HG02623 (cell line): ENCODE measurements around the gene GOLGA8M.
"Not testable (repeated sequence)": the region's sequence is repeated elsewhere in the genome, so short reads cannot be mapped to it uniquely, and the experiment has no call there.

Experiments
- ATAC-seq: cut with Tn5 transposase; IDR thresholded peaks from one replicate; pipeline ENCODE4 v1.9.1; 2021; ENCODE audit warnings: moderate library complexity; ENCODE audit not compliant: unreplicated experiment

Gene GOLGA8M

DNA sequence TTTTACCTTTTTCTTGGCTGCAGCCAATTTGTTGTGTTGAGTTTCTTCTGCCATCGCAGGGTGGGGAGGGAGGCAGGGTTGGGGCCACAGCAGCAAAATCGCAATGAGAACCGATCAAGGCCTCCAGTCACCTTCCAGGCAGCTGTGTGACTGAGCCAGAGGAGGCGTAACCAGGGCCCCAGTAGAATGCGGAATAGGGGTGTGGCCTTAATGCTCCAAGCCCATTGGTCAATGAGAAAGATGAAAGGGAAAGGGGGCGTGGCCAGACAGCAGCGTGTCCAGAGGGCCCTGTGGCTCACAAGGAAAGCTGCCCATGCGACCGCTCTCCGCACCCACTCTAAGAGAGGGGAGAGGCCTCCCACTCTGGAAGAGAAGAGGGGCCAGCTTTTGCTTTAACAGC lies at the start of gene GOLGA8M:
GOLGA8M (minus strand) TSS at position 152 of the 400 bp plus-strand sequence; CDS start at position 54, 98 bp downstream.
- ATAC-seq = not testable (repeated sequence)

- not testable (repeated sequence) for ATAC-seq
Measured at GRCh38 chr15:28742890-28743289, 30.7 kb upstream of the GOLGA8M start.

DNA sequence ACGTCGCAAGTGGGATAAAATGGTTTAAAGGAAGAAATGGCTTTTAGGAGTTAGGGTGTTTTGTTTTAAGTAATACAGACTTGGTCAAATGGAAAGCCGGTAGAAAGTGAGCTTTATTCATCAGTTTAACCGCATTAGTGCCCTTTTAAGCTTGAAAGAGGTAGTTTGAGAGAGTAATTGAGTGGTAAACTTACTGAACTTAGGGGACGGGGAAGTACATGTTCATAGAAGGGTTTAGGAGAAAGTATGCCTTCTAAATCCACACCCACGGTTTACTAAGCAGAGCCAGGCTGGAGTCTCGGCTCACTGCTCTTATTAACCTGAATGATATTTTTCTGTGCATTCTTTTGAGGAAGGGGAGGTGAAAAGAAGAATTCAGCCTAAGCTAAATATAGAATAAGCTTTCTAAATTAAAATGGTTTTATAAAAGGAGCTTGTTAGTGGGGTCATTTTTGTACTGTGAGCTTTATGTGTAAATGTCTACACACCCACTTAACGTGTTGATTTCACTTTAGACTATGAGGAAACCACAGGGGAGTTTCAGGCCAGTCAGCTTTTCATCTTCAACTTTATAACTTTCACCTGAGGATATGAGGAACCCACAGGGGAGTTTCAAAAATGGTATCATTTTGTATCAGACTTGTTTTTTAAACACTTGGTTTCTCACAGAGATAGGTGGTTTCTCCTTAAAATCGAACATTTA lies 26.5 kb upstream of the GOLGA8M start:
- not testable (repeated sequence) for ATAC-seq

DNA sequence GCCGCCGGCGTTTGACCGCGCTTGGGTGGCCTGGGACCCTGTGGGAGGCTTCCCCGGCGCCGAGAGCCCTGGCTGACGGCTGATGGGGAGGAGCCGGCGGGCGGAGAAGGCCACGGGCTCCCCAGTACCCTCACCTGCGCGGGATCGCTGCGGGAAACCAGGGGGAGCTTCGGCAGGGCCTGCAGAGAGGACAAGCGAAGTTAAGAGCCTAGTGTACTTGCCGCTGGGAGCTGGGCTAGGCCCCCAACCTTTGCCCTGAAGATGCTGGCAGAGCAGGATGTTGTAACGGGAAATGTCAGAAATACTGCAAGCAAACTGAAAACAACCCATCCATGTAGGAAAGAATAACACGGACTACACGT lies 26.0 kb upstream of the GOLGA8M start:
- ATAC-seq = not testable (repeated sequence)

DNA sequence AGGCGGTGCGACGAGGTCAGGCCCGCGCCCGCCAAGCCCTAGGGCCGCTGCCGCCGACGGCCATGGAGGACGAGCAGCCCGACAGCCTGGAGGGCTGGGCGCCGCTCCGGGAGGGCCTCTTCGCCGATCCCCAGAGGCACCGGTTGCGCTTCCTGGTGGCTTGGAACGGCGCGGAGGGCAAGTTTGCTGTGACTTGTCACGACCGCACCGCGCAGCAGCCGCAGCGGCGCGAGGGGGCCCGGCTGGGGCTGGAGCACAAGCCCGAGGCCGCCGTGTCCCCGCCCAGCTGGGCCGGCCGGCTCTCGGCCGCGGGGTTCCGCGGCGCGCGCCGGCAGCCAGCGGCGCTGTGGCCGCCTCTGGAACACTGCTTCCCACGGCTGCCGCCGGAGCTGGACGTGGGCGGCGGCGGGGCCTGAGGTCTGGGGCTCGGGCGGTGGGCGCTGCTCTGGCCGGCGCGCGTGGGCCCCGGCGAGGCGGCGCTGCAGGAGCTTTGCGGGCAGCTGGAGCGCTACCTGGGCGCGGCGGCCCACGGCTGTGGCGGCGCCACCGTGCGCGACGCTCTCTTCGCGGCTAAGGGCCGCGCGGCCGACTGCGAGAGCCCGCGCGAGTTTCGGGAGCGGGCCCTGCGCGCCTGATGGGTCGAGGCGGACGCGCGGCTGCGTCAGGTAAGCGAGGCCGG lies 25.4 kb upstream of the GOLGA8M start:
- ATAC-seq = not testable (repeated sequence)

DNA sequence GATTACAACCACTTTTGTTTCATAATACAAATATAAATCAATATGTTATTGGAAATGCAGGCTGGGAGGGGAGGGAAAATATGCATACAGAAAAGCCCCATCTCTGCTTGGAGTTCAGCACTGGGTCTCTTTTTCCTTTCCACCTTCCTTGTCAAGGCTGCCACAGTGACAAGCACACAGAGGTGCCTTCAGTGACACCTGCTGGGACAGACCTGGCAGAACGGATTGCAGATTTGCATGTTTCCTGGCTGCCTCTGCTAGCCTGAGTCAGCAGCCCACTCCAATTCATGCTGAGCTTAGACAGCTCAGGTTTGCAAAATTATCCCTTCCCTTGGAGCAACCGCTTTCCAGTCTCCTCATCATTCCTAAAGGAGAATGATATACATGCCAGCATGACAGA lies 15.8 kb upstream of the GOLGA8M start:
- not testable (repeated sequence) for ATAC-seq

DNA sequence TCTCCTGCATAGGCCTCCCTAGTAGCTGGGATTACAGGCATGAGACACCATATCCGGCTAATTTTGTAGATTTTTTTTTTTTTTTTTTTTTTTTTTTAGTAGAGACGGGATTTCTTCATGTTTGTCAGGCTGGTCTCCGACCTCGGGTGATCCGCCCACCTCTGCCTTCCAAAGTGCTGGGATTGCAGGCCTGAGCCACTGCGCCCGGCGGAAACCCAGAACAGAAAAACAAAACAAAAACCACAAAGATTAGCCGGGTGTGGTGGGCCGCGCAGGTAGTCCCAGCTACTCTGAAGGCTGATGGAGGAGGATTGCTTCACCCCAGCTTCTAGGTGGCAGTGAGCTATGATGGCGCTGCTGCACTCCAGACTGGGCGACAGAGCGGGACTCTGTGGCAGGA lies 14.8 kb upstream of the GOLGA8M start:
- not testable (repeated sequence) for ATAC-seq

DNA sequence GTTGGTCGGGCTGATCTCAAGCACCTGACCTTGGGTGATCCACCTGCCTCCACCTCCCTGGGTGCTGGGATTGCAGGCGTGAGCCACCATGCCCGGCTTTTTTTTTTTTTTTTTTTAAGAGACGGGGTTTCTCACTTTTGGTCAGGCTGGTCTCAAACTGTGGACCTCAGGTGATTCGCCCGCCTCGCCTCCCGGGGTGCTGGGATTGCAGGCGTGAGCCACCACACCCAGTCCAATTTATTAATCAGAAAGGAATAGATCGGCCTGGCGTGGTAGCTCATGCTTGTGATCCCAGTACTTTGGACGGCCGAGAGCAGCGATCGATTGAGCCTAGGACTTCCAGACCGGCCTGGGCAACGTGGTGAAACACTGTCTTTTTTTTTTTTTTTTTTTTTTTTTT lies 13.9 kb upstream of the GOLGA8M start:
- ATAC-seq = no peak

- ATAC-seq = no peak
Measured at GRCh38 chr15:28725556-28725955, 13.3 kb upstream of the GOLGA8M start.

GRCh38 chr15:28723986-28724385 lies 11.8 kb upstream of the GOLGA8M start:
- ATAC-seq = not testable (repeated sequence)

GRCh38 chr15:28719626-28720025 lies 7.4 kb upstream of the GOLGA8M start:
- ATAC-seq = not testable (repeated sequence)

DNA sequence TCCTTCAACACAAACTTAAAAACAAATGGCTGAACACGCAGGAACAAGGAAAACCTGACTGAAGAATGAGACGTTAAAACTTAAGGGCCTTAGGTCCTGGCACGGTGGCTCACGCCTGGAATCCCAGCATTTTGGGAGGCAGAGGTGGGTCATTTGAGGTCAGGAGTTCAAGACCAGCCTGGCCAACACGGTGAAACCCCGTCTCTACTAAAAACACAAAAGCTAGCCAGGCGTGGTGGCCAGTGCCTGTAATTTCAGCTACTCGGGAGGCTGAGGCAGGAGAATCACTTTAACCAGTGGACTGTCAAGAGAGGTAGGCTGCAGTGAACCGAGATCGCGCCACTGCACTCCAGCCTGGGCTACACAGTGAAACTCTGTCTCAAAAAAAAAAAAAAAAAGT lies 6.4 kb upstream of the GOLGA8M start:
- not testable (repeated sequence) for ATAC-seq

DNA sequence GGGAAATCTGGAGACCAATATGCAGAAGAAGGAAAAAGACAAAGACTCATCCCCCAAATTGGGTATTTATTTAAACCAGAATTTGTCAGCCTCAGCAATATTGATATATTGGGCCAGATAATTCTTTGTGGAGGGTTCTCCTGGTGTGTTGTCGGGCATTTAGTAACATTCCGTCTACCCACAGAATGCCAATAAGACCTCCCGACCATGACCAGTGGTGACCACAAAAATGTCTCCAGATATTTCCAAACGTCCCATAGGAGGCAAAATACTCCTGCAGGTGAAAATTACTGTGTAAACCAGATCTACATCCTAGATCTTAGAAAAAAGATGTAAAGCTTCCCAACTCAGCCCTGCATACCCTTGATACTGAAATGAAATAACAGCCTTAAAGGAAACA lies 2.0 kb upstream of the GOLGA8M start:
- not testable (repeated sequence) for ATAC-seq

GRCh38 chr15:28703927-28704326 lies 8.3 kb downstream of the GOLGA8M start:
- ATAC-seq = not testable (repeated sequence)

- ATAC-seq = not testable (repeated sequence)
Measured at GRCh38 chr15:28702427-28702826, 9.8 kb downstream of the GOLGA8M start.

GRCh38 chr15:28694006-28694751 lies 18.0 kb downstream of the GOLGA8M start:
- ATAC-seq = not testable (repeated sequence)

- not testable (repeated sequence) for ATAC-seq
Measured at GRCh38 chr15:28693021-28693420, 19.2 kb downstream of the GOLGA8M start.

DNA sequence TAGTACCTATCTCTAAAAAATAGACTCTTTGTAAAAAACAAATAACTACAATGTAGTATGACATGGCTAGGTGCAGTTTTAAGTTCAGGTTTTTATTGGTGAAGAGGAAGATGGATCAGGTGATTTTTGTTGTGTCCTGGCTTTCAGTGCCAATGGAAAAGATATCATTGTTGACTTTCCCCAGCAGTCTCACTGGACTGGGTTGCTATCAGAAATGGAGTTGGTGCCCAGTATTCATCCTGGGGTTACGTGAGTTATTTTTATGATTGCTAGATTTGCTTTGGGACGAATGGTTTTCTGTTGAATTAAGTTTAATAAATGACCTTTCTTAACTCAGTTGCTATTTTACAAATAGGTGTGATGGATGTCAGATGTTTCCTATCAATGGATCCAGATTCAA lies 38.7 kb downstream of the GOLGA8M start:
- not testable (repeated sequence) for ATAC-seq

DNA sequence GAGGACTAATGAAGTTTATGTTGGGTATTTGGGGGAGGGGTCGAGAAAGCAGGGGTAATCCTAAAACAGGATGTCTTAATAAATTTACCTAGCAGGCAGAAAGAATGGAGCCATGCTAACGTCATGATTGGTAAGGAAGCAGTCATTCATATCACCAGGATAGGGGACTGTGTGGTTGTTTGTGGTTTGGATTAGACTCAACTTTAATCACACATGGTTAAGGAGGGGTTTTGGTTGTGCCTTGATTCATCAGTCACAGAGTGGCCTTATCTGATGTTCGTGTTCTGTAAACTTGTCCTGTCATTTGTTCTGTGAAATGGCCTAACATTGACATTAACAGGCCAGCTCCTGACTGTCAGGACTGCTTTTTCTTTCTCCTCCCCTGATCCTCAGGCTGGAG lies 40.1 kb downstream of the GOLGA8M start:
- ATAC-seq = not testable (repeated sequence)

GRCh38 chr15:28666402-28666801 lies 45.8 kb downstream of the GOLGA8M start:
- ATAC-seq = not testable (repeated sequence)

DNA sequence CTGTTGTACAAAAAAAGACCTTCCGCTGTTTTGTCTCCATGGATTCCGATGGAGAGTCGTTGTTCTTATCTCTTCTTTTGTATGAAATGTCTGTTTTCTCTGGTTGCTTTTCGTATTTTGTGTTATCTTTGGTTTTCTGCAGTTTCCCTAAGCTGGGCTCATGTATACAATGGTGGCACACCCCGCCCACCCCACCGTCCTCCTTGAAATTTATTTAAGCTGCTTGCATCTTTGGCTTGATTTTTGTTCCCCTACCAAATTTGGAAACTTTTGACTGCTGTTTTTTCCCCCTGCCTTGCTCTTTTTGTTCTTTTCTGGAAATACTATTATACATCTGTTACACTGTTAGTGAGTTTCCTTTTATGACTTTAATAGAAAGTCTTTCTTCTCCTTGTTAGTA lies 47.6 kb downstream of the GOLGA8M start:
- not testable (repeated sequence) for ATAC-seq

DNA sequence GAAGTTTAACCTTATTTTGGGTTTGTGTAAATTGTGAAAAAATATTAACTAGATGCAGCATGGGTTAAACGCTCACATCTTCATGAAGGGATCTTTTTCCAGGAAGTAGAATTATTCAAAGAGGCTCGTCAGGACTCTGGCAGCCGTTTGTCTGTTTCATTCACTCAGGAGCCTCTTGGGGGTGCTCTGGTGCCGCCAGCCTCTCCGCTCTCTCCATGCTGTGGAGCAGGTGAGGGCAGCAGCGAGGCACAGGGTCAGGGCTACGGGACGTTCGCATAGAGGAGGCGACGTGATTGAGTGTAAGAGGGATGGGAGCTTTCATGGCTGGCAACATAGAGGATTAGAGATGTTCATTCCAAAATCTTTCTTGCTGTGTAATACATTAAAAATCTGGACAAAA lies 48.5 kb downstream of the GOLGA8M start:
- not testable (repeated sequence) for ATAC-seq
